DND-41 (cell line): ENCODE results near the gene PIK3R4.

Source experiments
- EZH2 ChIP-seq: IDR thresholded peaks from 3 replicates; pipeline ENCODE4 v1.6.1; 2012; ENCODE audit warnings: borderline replicate concordance, low read depth, mild to moderate bottlenecking, moderate library complexity, low read length, inconsistent platforms; ENCODE audit not compliant: severe bottlenecking
- TF ChIP-seq, protein P1 (sequence below): IDR thresholded peaks from 2 replicates; pipeline ENCODE4 v1.5.1; 2012; ENCODE audit warnings: borderline replicate concordance, low read length, moderate library complexity, mild to moderate bottlenecking; ENCODE audit not compliant: poor library complexity, severe bottlenecking; ENCODE audit errors: extremely low read depth

GRCh38 chr3:130737622-130738021 is 9.0 kb downstream of the PIK3R4 start:
- TF ChIP-seq, protein P1, sequence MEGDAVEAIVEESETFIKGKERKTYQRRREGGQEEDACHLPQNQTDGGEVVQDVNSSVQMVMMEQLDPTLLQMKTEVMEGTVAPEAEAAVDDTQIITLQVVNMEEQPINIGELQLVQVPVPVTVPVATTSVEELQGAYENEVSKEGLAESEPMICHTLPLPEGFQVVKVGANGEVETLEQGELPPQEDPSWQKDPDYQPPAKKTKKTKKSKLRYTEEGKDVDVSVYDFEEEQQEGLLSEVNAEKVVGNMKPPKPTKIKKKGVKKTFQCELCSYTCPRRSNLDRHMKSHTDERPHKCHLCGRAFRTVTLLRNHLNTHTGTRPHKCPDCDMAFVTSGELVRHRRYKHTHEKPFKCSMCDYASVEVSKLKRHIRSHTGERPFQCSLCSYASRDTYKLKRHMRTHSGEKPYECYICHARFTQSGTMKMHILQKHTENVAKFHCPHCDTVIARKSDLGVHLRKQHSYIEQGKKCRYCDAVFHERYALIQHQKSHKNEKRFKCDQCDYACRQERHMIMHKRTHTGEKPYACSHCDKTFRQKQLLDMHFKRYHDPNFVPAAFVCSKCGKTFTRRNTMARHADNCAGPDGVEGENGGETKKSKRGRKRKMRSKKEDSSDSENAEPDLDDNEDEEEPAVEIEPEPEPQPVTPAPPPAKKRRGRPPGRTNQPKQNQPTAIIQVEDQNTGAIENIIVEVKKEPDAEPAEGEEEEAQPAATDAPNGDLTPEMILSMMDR = no peak
- no peak for TF ChIP-seq EZH2
